GM19455 (cell line): ENCODE results near the gene TACR1.
A peak's percentile ranks its signal among the peaks of the same experiment; 100 is the strongest.

Experiments used
- ATAC-seq: cut with Tn5 transposase; IDR thresholded peaks from one replicate; pipeline ENCODE4 v1.9.1; 2021; ENCODE audit not compliant: unreplicated experiment

The TACR1 gene

GRCh38 chr2:75054296-75054695 is 145.0 kb downstream of the TACR1 start:
- ATAC-seq: no peak

GRCh38 chr2:75053484-75054112 is 145.7 kb downstream of the TACR1 start:
- ATAC-seq: peak; percentile 53

DNA sequence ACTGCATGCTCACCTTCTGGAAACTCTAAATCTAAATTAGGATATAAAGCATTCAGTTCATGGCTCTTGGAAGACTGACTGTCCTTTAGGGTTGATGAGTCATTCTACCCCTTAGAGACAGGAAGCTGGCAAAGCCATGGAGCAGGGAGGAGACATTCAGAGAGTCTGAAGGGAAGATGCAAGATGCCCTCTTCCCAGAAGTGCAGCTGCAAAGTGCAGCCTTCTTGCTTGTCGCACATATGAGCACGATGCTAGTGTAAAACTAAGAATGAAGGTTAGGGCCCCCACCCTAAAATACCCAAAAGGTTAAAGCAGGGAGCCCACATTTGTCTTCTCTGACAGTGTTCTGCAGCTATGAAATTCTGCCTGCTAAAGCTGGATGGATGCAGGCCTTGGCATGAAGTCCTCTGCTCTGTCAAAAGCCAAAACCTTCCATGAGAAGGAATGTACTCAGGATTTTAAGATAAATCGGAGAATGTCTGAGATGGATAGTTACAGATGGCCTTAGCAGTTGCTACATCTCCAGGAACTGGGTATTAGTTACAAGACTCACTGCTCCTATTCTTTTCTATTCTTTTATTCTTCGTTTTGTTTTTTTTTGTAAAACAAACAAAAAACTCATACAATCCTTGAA is 151.2 kb downstream of the TACR1 start:
- no peak for ATAC-seq

DNA sequence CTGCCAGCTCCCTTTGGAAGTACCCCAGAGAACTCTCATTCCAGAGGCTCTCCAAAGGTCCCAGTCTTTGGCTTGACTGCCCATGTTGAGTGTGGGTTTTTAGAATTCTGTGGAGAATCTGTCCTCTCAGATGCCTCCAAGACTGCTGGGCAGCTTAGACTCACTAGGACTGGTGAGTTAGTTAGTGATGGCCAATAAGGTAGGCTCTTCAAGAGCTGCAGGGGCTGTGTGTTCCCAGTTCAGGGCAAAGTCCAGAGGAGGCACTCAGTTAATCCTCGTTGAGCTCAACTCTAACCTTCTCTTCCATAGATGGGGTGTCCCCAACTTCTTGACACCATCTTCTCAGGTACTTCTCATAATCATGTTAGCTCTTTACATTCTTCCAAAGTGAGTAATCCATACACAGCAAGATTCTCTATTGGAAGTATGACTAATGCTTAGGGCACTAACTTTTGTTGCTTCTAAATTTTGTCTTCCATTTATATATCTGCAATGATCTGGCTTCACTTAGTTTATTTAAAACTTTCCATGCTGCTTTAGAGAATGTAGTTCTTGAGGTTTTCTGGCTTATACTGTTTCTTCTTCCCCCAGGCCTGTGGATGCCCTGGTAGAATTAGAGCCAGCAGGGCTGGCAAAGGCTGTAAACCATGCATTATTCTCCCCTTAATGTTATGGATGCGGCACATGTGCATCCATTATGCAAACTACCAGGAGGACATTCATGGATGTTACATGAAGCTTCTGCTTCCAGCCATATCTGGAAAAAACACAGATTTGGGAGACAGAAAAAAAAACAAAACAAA is 151.9 kb downstream of the TACR1 start:
- no peak for ATAC-seq

DNA sequence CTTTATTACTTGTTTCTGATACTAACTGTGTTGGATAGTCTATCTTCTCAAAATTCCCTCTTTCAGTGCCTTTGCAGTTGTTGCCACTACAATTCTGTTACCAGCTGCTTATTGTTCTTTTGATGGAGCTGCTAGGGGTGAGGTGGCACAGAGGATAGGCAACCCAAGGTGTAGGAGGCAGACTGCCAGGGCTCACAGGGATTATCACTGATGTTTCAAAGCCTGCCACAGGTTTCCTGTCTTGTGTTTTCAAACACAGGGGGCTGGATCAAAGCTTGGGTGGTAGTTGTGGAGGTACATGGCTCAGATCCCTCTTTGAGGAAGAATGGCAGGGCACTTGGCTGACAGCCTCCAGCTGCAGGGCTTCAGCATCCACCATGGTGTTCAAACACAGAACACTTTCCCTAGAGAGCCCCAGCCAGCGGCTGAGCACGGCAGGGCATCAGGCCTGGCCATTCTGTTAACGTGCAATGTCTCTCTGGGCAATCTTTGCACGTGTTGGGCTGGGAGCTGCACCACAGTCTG is 153.7 kb downstream of the TACR1 start:
- no peak for ATAC-seq

DNA sequence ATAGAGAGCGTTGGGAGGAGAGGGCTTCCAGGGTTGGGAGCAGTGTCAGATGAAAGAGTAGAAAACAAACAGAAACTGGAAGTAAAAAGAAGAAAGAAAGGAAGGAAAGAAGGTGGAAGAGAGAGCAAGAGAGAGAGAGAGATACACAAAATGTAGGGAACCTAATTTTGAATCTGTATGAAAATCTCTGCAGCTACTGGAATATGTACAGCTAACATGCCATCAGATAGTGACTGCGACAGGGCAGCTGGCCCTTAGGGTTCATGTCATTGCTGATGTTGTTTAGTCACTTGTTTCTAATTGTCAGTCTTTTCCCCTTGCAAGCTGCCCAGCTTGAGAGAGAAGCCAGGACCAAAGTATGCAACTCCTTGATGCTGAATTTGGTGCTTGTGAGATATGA is 155.0 kb downstream of the TACR1 start:
- no peak for ATAC-seq

DNA sequence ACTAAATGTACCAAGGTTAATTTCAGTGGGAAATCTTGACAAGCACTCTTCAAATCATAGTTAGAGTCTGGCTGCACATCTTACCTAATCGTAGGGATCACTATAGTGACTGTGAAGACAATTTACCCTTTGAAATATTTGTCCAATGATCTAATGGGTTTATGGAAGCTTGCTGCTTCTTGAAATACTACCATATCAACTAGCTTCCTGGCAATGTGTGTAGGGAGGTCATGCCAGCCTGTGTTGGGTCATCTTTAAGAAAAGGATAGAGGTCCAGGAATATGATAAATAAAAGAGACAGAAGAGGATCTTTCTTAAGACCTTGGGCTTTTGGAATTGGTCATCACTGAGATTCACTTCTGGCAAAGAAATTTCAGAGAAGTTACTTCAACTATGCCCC is 156.5 kb downstream of the TACR1 start:
- no peak for ATAC-seq

- no peak for ATAC-seq
Observed at GRCh38 chr2:75041731-75042600, 157.4 kb downstream of the TACR1 start.

GRCh38 chr2:75041226-75041625 is 158.1 kb downstream of the TACR1 start:
- no peak for ATAC-seq

- ATAC-seq: no peak
Observed at GRCh38 chr2:75035444-75036353, 163.6 kb downstream of the TACR1 start.

DNA sequence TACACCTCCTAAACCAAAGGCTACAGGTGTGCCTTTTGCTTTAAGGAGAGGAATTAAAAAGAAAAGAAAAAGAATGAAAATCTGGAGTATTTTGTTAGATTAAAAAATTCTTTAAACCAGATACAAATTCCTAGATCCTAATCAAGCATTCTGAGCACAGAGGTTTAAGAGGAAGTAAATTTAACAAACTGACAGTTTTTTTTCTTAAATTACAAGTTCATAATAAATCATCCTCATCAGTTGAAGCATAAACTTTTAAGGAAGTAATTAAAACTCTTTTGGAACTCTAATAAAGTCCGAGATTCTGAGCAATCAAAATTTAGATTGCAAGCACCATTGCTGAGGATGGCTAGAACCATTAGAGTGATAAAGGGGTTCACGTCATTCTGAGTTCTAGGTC is 165.8 kb downstream of the TACR1 start:
- ATAC-seq: no peak

GRCh38 chr2:75031906-75032803 is 167.2 kb downstream of the TACR1 start:
- ATAC-seq: no peak

DNA sequence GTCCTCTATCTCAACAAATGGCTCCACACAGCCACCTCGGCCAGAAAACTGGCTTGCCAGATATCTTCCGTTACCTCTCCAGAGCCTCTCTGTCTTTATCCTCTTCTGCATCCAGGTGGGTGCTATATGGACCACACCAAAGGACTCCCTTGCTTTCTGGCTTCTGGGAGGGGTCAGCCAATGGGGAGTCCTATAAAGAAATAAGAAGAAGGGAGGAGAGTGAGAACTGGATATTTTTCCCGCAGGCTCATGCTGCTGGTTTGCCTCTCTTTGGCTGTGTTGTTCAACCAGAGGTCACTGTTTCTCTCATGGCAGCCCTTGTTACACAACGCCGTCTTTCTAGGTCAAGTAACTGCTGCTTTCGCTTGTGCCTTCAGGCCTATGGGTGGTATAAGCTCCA is 168.1 kb downstream of the TACR1 start:
- ATAC-seq: no peak

- no peak for ATAC-seq
Observed at GRCh38 chr2:75030218-75031009, 168.9 kb downstream of the TACR1 start.

DNA sequence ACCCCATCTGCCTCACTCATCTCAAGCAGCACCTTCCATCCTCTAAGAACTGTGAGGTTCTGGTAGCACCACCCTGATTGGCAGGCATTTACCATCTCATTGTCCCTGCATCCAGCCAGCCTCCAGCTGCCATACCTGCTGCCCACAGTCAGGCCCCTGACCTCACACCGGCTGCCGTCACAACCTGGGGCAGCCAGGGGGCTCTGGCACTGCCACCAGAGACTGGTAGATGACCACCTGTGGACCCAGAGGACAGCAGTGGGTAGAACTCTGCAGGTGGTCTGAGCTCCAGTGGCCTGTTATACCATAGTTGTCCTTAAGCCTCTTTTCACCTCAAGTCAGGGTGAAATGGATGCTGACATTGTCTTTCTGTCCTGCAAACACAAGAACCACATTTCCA is 171.4 kb downstream of the TACR1 start:
- no peak for ATAC-seq

DNA sequence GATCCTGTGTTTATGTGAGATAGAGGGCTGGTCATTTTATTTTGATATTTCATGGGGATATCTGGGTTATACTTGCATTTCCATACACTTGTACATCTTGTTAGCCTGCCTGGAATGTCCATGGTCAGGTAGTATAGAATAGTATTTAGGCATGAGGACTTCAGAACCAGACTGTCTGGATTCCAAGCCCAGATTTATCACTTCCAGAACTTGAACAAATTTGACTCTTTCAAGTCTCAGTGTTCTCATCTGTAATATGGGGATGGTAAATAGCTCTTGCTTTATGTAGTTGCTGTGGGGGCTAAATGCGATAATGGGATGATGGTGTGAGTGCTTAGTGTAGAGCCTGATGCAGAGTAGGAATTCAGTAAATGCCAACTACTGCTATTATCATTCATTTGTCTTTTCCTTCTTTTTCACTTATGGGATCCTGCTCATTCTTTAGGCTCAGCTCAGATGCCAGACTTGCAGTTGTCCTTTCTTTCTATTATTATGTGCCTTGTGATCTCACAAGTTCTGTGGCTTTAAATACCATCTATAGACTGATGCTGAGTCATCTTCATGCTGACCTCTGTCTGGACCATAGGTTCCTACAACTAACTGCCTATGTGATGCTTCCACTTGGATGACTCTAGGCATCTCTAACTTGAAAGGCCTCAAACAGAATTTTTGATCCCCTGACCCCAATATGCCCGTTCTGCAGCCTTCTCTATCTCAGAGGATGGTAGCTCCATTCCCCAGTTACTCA is 173.5 kb downstream of the TACR1 start:
- no peak for ATAC-seq

- ATAC-seq: no peak
Observed at GRCh38 chr2:75025216-75025615, 174.1 kb downstream of the TACR1 start.
